ENCODE measurements around the gene HSPB7. TPM values are rescaled to one million over a fixed set of nuclear protein-coding genes. Genes with fewer than 3 reads are reported as not detected.
"Not testable (repeated sequence)": the region's sequence is repeated elsewhere in the genome, so short reads cannot be mapped to it uniquely, and the experiment has no call there.

The HSPB7 gene
- total and polyA plus RNA-seq, 2 experiments from 2014 or later: 0.13 TPM; not detected in 1

- H3K79me2 ChIP-seq (replicated peaks; ENCODE audit: insufficient read depth): peaks cover 23% of the 10 kb centered on the region
- Mint-ChIP-seq H3K4me1 (peaks cover 13% of the 10 kb centered on the region), H3K9me3 (peaks cover 13% of the 10 kb centered on the region)
- not testable (repeated sequence) for H3K4me1 ChIP-seq (ENCODE audit: insufficient read depth); H3K27me3 Mint-ChIP-seq (ENCODE audit: insufficient read depth, low read depth, poor library complexity); H3K9me2 ChIP-seq (ENCODE audit: insufficient read depth); DNase-seq (ENCODE audit: low spot score); H3K27ac ChIP-seq (ENCODE audit: low read depth); H3K4me3 Mint-ChIP-seq; H3K36me3 Mint-ChIP-seq (ENCODE audit: low read depth); H3K27me3 ChIP-seq (ENCODE audit: insufficient read depth); H3K27ac Mint-ChIP-seq; ATAC-seq; H2AFZ ChIP-seq; H3K4me3 ChIP-seq; H4K20me1 ChIP-seq (replicated peaks; ENCODE audit: insufficient read depth); H3K36me3 ChIP-seq (ENCODE audit: insufficient read depth); H3F3A ChIP-seq (replicated peaks; ENCODE audit: low read depth); H3K4me2 ChIP-seq
Measured at GRCh38 chr1:15977947-15978346, 39.9 kb downstream of the HSPB7 start.

- Mint-ChIP-seq H3K9me3 (peaks cover 4% of the 10 kb centered on the region), H3K27me3 (ENCODE audit: insufficient read depth, low read depth, poor library complexity) (peaks cover 3% of the 10 kb centered on the region), H3K4me1 (peaks cover 13% of the 10 kb centered on the region), H3K27ac (peak within 1 kb of the TSS; percentile 75; the same call in 1 of the 2 replicates), H3K36me3 (ENCODE audit: low read depth) (peaks cover 10% of the 10 kb centered on the region), H3K4me3 (peak within 1 kb of the TSS; percentile 91)
- Histone ChIP-seq H3F3A (replicated peaks; ENCODE audit: low read depth) (peaks cover 6% of the 10 kb centered on the region; the same call in 1 of the 2 replicates), H3K79me2 (replicated peaks; ENCODE audit: insufficient read depth) (peaks cover 23% of the 10 kb centered on the region), H3K4me1 (ENCODE audit: insufficient read depth) (peaks cover 8% of the 10 kb centered on the region), H3K27ac (ENCODE audit: low read depth) (no peak within 1 kb of the TSS), H3K4me3 (peak within 1 kb of the TSS; percentile 73), H3K9me2 (ENCODE audit: insufficient read depth) (no peaks in the 10 kb centered on the region), H3K4me2 (peak within 1 kb of the TSS; percentile 89), H3K27me3 (ENCODE audit: insufficient read depth) (no peaks in the 10 kb centered on the region), H3K36me3 (ENCODE audit: insufficient read depth) (no peaks in the 10 kb centered on the region), H4K20me1 (replicated peaks; ENCODE audit: insufficient read depth) (no peaks in the 10 kb centered on the region), H2AFZ (peak within 1 kb of the TSS; percentile 90)
- peak; percentile 94 for ATAC-seq
- DNase-seq (ENCODE audit: low spot score): peak; percentile 97
- TF ChIP-seq ZNF331 (CRISPR knock-in tag; IDR thresholded peaks at IDR 0.05; ENCODE audit: low read depth): no peak
- TF ChIP-seq ZNF462 (CRISPR knock-in tag; IDR thresholded peaks at IDR 0.05): no peak
- TF ChIP-seq ZNF114 (CRISPR knock-in tag; IDR thresholded peaks at IDR 0.05): no peak
- TF ChIP-seq EZH2 (IDR thresholded peaks at IDR 0.05; ENCODE audit: low read depth, unreplicated experiment): no peak
- TF ChIP-seq NANOG (IDR thresholded peaks at IDR 0.05; ENCODE audit: borderline replicate concordance): no peak
- TF ChIP-seq CTCF (conservative IDR thresholded peaks at IDR 0.05; ENCODE audit: low read depth in 2 of 2): no peak
- no peak for TF ChIP-seq STAT1 (IDR thresholded peaks at IDR 0.05; ENCODE audit: unreplicated experiment)
- peak; percentile 88 for TF ChIP-seq ETS1 (IDR thresholded peaks at IDR 0.05)
Measured at GRCh38 chr1:15975805-15976680, 41.8 kb downstream of the HSPB7 start, which contains the start of gene ZBTB17. ZBTB17 (minus strand) TSS chr1:15976101; CDS start chr1:15948495, 27,606 bp downstream.
